Measurements from ENCODE around the gene SLC35E2B.
"Not testable (repeated sequence)": the region's sequence is repeated elsewhere in the genome, so short reads cannot be mapped to it uniquely, and the experiment has no call there.

Gene SLC35E2B

DNA sequence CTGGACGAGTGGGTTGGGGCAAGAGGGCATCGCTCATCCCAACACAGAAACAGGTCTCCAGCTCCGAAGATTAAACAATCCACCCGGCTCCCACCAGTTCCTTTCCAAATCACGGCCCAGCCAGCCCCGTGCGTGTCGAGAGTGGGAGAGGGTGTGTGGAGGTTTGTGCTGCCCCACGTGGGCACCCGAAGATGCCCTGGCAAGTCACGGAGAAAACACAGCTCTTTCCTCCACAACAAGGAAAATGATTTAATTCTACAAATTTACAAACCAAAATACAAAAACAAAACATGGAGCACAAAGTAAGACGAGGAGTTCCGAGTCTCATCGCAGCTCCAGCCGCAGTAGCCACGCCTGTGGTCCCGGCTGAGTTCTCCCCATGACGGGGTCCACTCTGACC lies 9.9 kb upstream of the SLC35E2B start:
- not testable (repeated sequence) for DNase-seq

GRCh38 chr1:1700557-1700956 lies 8.0 kb upstream of the SLC35E2B start:
- not testable (repeated sequence) for DNase-seq

GRCh38 chr1:1700067-1700466 lies 7.5 kb upstream of the SLC35E2B start:
- DNase-seq, result not testable (repeated sequence)

DNA sequence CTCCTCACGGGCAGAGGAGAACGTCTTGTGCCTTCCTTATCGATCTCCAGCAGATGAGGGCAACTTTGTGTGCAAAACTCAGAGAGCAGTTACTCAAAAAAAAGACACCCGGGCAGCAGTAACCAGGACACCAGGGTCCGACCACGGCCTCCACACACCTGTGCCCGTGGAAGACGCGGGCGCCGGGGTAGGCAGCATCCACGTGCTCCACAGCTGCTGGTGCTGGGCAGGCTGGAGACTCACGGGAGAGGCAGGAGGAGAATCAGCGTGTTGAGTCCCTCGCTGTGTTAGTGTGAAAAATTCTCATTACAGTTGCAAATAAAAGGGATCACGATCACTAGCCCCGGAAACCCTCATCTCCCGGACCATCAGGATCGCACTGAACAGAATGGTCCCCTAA lies 6.5 kb upstream of the SLC35E2B start:
- not testable (repeated sequence) for DNase-seq

GRCh38 chr1:1697358-1698183 lies 5.0 kb upstream of the SLC35E2B start:
- DNase-seq, result not testable (repeated sequence)

DNA sequence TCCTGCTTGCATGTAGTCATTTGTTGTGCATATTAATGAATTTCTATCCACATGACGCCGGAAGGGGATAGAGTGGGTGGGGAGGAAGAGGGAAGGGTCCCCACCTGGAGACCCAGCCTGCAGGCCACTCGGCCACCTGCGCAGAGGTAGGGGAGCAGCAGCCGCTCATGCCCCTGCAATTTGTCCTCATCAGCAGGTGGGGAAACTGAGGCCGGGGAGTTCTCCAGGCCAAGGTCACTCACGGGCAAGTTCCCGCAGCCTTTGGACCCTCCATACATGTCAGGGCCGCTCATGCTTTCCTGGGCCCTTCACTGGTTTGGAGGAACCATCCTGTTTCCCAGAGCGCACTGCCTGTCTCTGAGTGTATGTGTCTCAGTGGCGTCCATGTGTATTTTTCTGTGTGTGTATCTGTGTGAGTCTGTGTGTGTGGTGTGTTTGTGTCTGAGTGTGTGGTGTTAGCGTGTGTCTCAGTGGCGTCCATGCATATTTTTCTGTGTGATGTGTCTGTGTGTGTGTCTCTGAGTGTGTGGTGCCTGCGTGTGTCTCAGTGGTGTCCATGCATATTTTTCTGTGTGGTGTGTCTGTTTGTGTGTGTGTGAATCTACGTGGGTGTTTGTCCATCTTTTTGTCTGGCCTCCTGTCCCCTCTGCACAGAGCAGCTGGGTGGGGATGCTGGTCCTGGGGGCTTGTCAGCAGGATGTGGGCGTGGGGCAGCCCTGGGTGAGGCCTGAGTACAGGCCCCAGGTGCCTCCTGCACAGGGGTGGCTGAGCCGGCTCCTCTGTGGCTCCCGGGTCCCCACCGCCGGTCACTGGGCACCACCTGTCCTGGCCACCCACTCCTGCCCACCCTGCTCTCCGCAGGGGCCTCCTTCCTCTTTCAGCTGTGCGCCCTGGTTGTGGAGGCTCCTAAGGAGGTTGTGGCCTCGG lies 4.1 kb upstream of the SLC35E2B start:
- DNase-seq, result not testable (repeated sequence)

DNA sequence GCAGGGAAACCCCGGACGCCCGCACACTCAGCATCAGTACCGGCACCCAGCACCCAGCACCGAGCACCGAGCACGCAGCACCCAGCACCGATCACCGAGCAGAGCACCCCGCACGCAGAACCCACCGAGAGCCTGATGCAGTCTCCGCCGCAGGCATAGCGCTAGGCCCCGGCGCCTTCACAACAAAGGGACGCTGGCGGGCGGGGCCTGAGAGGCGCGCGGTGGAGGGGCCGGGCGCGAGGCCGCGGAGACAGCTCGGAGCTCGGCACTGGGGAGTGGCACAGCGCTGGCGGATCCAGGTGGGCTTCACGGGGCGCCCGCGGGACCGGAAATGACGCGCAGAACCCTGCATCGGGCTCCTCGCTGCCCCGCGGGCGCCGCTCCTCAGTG lies 276 bp downstream of the SLC35E2B start:
- peak; percentile 68 for DNase-seq

DNA sequence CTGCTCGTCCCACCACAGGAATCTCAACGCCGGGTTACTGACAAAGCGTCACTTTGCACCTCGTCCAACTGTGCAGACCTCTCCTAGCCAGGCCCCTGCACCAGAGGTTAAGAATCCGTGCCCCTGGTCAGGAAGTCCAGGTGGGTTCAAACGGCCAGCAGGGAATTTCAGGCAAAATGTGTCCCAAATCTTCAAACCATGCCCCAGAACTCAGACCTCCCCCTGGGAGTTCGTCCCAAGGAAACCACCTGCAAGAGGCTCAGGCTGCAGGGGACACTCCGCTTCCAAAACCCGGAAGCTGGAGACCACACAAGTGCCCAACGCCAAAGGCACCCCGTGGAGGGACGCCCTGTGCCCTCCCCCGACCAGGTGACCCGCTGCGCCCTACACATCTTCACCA lies 1.2 kb downstream of the SLC35E2B start:
- DNase-seq, result not testable (repeated sequence)

DNA sequence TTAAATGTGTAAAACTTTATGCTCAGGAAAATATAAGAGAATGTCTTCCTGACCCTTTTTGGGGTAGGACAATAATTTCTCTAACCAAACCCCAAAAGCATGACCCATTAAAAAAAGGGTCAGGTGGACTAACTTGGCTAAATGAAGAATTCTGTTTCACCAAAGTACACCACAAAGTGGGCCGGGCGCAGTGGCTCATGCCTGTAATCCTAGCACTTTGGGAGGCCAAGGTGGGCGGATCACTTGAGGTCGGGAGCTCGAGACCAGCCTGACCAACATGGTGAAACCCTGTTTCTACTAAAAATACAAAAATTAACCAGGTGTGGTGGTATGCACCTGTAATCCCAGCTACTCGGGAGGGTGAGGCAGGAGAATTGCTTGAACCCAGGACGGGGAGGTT lies 3.1 kb downstream of the SLC35E2B start:
- not testable (repeated sequence) for DNase-seq

DNA sequence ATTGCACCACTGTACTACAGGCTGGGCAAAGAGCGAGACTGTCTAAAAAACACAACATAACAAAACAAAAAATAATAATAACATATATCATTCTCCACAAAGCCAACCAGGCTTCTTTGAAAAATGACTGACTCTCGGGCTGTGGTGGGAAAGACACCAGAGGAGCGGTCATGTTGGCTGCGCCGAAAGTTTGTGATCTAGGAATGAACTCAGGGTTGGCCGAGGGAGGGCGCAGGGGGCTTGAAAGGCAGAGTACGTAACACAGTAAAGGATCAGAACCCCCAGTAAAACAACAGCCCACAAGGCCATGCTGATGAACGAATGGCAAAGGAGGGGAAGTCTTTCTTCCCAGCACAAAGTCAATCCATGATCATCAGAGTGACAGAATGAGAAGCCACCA lies 4.7 kb downstream of the SLC35E2B start:
- no peak for DNase-seq

DNA sequence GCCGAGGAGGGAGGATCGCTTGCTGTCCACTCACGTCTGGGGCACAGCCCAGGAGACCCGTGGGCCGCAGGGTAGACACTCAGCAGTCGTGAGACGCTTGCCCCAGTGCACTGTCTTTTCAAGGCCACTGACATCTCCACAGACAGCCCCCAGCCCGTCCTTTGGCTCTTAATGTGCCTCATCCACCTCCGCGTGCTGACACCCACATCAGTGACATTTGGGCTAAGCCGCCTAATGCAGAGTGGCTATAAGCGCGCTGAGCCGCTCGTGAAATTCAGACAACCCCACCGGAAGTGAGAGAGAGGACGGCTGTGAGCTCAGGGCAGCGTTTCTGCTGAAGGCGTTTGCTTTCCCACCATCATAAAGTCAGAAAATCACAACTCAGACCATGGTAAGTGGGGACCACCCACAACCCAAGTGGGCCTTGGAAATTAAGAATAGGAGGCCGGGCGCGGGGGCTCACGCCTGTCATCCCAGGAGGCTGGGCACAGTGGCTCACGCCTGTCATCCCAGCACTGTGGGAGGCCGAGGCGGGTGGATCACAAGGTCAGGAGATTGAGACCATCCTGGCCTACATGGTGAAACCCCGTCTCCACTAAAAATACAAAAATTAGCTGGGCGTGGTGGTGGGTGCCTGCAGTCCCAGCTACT lies 8.4 kb downstream of the SLC35E2B start:
- no peak for DNase-seq

DNA sequence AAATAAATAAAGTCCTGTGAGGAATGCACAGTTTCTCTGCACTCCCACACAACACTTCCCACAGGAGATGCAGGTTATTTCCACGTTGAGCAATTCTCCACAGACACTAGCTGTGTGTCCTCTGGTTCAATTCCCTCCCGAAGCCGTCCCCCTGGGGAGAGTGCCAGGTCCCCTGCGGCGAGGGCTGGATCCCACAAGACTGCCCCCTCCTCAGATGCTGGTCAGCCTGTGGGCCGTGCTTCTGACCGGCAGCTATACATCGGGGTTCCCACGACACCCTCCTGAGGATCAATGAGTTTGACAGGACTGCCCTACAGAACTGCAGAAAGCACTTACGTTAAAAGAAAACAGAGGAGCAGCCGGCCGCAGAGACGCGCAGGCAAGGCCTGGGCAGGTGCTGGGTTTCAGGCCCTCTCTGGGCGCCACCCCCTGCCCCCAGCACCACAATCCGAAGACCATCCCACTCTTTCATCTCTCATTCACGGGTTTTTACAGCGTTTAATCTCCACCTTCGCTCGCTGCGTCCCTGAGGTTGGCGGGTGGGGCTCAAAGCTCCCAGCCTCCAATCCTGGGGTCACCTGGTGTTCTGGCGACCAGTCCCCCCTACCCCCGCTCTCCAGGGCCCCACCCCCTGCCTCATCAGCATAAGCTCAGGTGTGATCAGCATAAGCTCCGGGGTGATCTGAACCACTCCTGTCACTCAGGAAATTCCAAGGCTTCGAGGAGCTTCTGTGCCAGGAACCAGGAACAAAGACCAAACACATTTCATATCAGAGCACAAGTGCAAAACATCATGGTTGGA lies 9.3 kb downstream of the SLC35E2B start:
- DNase-seq, result no peak

GRCh38 chr1:1680912-1681273 lies 11.7 kb downstream of the SLC35E2B start:
- DNase-seq, result no peak

DNA sequence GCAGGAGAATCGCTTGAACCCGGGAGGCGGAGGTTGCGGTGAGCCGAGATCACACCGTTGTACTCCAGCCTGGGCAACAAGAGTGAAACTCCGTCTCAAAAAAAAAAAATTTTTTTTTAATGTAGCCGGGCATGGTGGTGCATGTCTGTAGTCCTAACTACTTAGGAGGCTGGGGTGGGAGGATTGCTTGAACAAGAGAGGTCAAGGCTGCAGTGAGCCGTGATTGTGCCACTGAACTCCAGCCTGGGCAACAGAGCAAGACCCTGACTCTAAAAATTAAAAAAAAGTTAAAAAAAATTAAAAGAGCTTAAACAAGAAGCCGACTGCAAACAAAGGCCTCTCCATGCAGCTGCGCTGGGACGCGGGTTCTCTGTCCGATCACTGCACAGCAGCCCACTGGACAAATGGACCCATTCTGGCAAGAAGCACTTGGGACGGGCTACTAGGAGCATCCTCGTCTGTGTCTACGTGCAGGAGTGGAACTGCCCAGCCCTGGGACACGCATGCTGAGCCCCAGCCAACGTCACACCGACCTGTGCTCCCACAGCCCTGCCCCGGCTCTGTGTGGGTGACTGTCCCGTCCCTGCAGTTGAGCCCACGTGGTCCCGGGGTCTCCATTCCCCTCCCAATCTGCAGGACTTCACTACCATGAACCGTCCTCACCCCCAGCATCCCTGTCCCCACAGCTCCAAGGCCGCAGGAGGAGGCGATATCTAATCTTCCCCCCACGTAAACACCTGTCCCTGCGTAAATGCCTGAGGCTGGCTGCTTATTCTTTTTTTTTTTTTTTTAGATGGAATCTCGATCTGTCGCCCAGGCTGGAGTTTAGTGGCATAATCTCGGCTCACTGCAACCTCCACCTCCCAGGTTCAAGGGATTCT lies 12.3 kb downstream of the SLC35E2B start:
- no peak for DNase-seq

DNA sequence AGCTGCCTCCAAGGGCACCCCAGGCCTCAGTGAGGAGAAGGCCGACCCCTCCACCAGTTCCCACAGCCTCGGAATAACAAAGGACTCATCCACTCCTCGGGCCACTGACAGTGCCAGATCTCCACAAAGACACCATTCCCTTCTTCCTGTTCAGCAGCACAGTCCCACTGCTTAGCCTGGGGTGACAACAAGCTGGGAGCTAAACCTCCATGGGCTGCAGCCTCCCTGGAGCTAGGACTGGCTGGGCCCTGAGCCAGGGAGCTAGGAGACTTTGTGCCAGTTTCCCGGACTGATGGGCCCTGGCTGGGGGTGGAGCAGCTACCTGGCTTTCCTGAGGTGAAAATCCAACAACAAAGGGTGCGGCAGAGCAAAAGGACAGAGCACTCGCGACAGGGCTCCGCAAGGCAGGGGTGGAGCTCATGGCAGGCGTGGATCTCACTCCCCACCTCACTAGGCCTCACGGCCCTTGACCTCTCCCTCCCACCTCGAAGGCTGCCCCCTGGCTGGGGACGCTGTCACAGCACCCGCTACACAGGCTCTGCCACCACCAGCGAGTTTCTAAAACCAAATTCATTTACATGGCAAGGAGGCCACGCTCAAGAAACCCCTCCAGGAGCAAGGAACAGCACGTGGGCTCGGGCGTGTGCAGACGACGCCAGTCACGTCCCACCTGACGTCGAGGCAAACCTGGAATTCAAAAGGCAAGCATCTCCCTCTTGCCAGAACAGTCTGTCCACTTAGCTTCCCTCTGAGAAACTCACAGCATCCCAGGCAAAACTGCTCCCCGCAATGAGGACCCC lies 13.8 kb downstream of the SLC35E2B start:
- peak; percentile 24 for DNase-seq

- no peak for DNase-seq
These were observed 14.6 kb downstream of the SLC35E2B start for GRCh38 chr1:1677718-1678580.

- not testable (repeated sequence) for DNase-seq
These were observed 16.5 kb downstream of the SLC35E2B start for GRCh38 chr1:1676087-1676486.

DNA sequence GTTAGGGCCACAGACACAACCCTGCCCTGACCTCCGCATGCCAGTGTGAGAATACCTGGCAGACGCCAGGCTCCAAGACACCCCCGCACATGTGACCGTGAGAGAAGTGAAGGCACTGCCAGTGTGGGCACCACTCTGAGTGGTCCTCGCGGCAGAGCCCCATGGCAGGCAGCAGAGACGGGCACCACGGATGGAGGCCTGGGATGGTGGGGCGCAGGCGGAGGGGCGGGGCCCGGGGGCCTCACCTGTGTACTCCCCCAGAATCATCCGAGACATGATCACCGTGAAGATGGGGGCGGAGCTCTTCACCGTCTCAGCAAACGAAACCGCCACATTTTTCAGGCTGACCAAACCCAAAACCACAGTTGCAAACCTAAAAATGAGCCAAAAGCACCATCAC lies 17.4 kb downstream of the SLC35E2B start:
- DNase-seq, result not testable (repeated sequence)

DNA sequence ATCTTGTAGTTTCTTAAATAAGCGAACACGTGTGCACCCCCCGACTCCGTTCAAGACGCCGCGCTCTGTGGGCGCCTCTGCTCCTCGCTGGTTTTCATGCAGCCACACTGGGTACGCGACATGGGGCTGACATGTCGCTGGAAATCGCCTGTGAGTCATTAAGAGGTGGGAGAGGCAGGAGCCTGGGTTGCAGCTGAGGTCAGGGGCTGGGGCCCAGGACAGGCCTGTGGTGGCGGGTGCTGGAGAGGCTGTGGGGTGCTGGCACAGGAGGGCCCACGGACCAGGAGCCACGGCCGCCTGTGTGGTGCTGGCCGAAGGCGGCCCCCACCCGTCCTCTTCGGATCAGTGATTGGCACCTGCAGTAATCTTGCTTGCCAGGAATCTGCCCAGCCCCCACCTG lies 17.8 kb downstream of the SLC35E2B start:
- not testable (repeated sequence) for DNase-seq

Data from KG1 (cell line).